Measurements from ENCODE around the gene OARD1. TPM values are rescaled to one million over a fixed set of nuclear protein-coding genes. Genes with fewer than 3 reads are reported as not detected.
"Not testable (repeated sequence)": the region's sequence is repeated elsewhere in the genome, so short reads cannot be mapped to it uniquely, and the experiment has no call there.

The OARD1 gene
- total RNA-seq (2022) (33.2 and 37.7 TPM in 2 replicates), Bru-seq, nascent RNA (percentile 65 among the genes with signal in this experiment), BruChase-seq, experiment 1, labeled RNA remaining after a 6-hour chase (percentile 60 among the genes with signal in this experiment), BruChase-seq, experiment 2, labeled RNA remaining after a 2-hour chase (percentile 62 among the genes with signal in this experiment)
- long read RNA-seq, transcript OARD1-210 (6 exons, 3,330 nt): major isoform, 11 of 29 reads
- long read RNA-seq, partial matches to known transcripts: 1 of 29 reads
- long read RNA-seq, other reads (novel, unspliced or antisense): 7 of 29 reads

GRCh38 chr6:41071923-41072835 is at the start of gene OARD1:
TSS of gene OARD1 (minus strand) at chr6:41072356. CDS start at chr6:41071634, 722 bp downstream.
- no TSS peak for BruUV-seq (replicated peaks)
- Mint-ChIP-seq H3K27me3 (ENCODE audit: unreplicated experiment) (no peaks in the 10 kb centered on the region), H3K27ac (ENCODE audit: unreplicated experiment) (peak within 1 kb of the TSS; percentile 95), H3K4me3 (ENCODE audit: low read depth, unreplicated experiment) (peak within 1 kb of the TSS; percentile 83), H3K36me3 (ENCODE audit: insufficient read depth, unreplicated experiment) (peaks cover 51% of the 10 kb centered on the region), H3K4me1 (ENCODE audit: low read depth, unreplicated experiment) (peaks cover 40% of the 10 kb centered on the region), H3K9me3 (ENCODE audit: low read depth, unreplicated experiment) (no peaks in the 10 kb centered on the region)
- CTCF ChIA-PET: interaction anchor here (0.5 to 1.7 kb wide), 3 partner anchors 32 to 73 kb away, joined by 3 to 15 read pairs (median 13); partner anchors contain the start of gene UNC5CL
- DNase-seq: peak; percentile 99
- intact Hi-C loops (cut with micrococcal nuclease; ENCODE audit: unreplicated experiment): loop anchor here (1.0 kb wide), 1 partner anchor 33 kb away; the partner anchor contains the start of gene UNC5CL
- no peak for TF ChIP-seq CTCF (IDR thresholded peaks at IDR 0.05; ENCODE audit: unreplicated experiment)

- Mint-ChIP-seq H3K4me1 (ENCODE audit: low read depth, unreplicated experiment) (no peaks in the 10 kb centered on the region), H3K36me3 (ENCODE audit: insufficient read depth, unreplicated experiment) (no peaks in the 10 kb centered on the region), H3K27me3 (ENCODE audit: unreplicated experiment) (no peaks in the 10 kb centered on the region), H3K27ac (ENCODE audit: unreplicated experiment) (no peak overlapping the region), H3K4me3 (ENCODE audit: low read depth, unreplicated experiment) (no peak overlapping the region), H3K9me3 (ENCODE audit: low read depth, unreplicated experiment) (no peaks in the 10 kb centered on the region)
- CTCF ChIA-PET: no interaction called here
- DNase-seq: no peak
- no TSS peak for BruUV-seq (replicated peaks)
- intact Hi-C loops (cut with micrococcal nuclease; ENCODE audit: unreplicated experiment): no loop called here
- TF ChIP-seq CTCF (IDR thresholded peaks at IDR 0.05; ENCODE audit: unreplicated experiment): no peak
Observed at GRCh38 chr6:41120058-41120457, 47.9 kb upstream of the OARD1 start.

GRCh38 chr6:41119508-41119907 is 47.4 kb upstream of the OARD1 start:
- BruUV-seq (replicated peaks): no TSS peak
- H3K9me3 Mint-ChIP-seq (ENCODE audit: low read depth, unreplicated experiment): no peaks in the 10 kb centered on the region
- DNase-seq: no peak
- H3K4me1 Mint-ChIP-seq (ENCODE audit: low read depth, unreplicated experiment): no peaks in the 10 kb centered on the region
- no peak for TF ChIP-seq CTCF (IDR thresholded peaks at IDR 0.05; ENCODE audit: unreplicated experiment)
- no peak overlapping the region for H3K4me3 Mint-ChIP-seq (ENCODE audit: low read depth, unreplicated experiment)
- no peak overlapping the region for H3K27ac Mint-ChIP-seq (ENCODE audit: unreplicated experiment)
- CTCF ChIA-PET: no interaction called here
- H3K36me3 Mint-ChIP-seq (ENCODE audit: insufficient read depth, unreplicated experiment): no peaks in the 10 kb centered on the region
- no peaks in the 10 kb centered on the region for H3K27me3 Mint-ChIP-seq (ENCODE audit: unreplicated experiment)
- intact Hi-C loops (cut with micrococcal nuclease; ENCODE audit: unreplicated experiment): no loop called here

GRCh38 chr6:41115027-41115426 is 42.9 kb upstream of the OARD1 start:
- CTCF ChIA-PET; H3K27ac Mint-ChIP-seq (ENCODE audit: unreplicated experiment); DNase-seq; H3K4me1 Mint-ChIP-seq (ENCODE audit: low read depth, unreplicated experiment); H3K36me3 Mint-ChIP-seq (ENCODE audit: insufficient read depth, unreplicated experiment); H3K27me3 Mint-ChIP-seq (ENCODE audit: unreplicated experiment); H3K9me3 Mint-ChIP-seq (ENCODE audit: low read depth, unreplicated experiment); H3K4me3 Mint-ChIP-seq (ENCODE audit: low read depth, unreplicated experiment); BruUV-seq (replicated peaks); intact Hi-C loops (cut with micrococcal nuclease; ENCODE audit: unreplicated experiment): not testable (repeated sequence)

All from Calu3 (cell line).